ENCODE measurements around the gene GPR78.

GPR78 gene

DNA sequence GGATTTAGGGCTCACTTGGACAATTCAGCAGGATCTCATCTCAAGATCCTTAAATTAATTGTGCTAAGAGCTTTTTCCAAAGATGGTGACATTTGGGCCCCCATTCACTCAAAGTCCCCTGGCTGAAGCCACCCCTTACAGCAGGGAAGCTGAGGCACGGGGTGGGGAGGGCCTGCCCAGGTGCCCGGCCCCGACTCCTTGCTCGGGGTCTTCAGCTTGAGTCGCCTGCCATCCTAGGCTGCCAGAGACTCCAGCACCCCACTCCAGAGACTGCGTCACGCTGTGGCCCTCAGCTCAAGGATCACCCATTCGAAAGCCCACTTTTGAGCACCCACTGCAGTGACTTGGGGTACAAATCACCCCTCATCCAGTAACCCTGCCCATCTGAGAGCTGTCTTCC is 39.2 kb upstream of the GPR78 start:
- H3K4me3 ChIP-seq (ENCODE audit: low read depth, low read length) = no peak overlapping the region
- TF ChIP-seq, protein P1, sequence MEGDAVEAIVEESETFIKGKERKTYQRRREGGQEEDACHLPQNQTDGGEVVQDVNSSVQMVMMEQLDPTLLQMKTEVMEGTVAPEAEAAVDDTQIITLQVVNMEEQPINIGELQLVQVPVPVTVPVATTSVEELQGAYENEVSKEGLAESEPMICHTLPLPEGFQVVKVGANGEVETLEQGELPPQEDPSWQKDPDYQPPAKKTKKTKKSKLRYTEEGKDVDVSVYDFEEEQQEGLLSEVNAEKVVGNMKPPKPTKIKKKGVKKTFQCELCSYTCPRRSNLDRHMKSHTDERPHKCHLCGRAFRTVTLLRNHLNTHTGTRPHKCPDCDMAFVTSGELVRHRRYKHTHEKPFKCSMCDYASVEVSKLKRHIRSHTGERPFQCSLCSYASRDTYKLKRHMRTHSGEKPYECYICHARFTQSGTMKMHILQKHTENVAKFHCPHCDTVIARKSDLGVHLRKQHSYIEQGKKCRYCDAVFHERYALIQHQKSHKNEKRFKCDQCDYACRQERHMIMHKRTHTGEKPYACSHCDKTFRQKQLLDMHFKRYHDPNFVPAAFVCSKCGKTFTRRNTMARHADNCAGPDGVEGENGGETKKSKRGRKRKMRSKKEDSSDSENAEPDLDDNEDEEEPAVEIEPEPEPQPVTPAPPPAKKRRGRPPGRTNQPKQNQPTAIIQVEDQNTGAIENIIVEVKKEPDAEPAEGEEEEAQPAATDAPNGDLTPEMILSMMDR (IDR thresholded peaks at IDR 0.05; ENCODE audit: insufficient read depth, low read depth, low read length, missing control alignments) = no peak
- DNase-seq (ENCODE audit: low read depth) = no peak

DNA sequence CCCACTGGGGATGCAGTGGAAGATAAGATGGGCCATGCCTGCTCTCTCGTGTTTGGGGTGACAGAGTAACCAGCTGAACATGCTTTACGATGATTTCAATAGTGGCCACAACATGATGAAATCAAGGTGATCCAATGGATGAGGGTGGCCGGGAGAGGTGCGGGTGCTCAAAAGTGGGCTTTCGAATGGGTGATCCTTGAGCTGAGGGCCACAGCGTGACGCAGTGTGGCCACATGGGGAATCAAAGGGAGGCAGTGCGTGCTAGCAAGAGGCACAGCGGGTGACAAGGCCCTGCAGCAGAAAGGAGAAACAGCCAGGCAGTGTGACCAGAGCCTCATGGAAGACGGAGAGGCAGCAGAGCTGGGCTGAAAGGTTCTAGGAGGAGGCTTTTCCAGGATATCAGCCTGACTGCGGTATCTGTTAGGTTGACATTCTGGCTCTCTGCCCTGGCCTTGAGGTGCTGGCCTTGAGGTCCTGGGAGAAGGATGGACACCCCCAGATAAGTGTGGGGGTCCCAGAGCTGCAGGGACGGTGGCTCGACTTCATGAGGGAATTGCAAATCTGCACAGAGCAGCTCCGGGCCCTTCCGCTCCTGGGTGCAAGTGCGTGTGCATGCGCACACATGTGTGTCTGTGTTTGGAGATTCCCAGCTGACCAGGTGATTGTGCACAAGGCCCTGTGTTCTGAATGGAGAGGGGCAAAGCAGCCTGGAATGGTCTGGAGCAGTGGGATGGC is 38.0 kb upstream of the GPR78 start:
- DNase-seq (ENCODE audit: low read depth) = no peak
- H3K4me3 ChIP-seq (ENCODE audit: low read depth, low read length) = no peak overlapping the region
- TF ChIP-seq, protein P1 (IDR thresholded peaks at IDR 0.05; ENCODE audit: insufficient read depth, low read depth, low read length, missing control alignments) = no peak

DNA sequence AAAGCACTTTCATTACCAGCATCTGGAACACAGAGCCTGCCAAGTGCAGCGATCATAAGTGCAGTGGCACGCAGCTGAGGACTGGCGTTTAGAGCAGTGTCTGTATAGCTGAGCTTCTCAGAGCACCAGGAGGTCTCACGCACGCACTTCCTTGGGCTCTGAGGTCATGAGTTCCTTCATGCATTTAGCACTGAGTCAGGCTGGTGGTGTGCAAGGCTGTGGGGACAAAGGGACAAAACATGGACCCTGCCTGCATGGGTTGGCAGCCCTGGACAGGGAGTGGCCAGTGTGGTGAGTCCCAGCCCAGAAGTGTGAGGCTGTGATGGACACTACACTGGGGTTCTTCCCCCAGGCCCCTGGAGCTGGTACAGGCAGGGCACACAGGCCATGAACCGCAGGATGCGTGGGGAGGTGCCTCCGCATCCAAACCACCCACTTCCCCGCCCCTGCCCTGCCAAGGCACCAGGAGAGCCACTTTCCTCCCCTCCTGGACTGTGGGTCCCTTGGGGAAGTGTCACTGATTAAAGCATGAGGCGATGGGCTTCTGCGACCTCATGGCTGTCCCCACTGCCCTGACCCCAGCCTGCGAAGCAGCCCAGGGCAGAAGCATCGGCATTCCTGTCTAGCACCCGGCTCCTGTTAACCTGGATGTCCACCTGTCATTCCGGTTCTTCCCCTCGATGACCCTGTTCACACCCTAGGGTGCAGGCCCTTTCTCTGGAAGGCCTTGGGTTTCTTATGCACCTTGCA is 37.2 kb upstream of the GPR78 start:
- no peak for DNase-seq (ENCODE audit: low read depth)
- H3K4me3 ChIP-seq (ENCODE audit: low read depth, low read length) = no peak overlapping the region
- TF ChIP-seq, protein P1 (IDR thresholded peaks at IDR 0.05; ENCODE audit: insufficient read depth, low read depth, low read length, missing control alignments) = no peak

DNA sequence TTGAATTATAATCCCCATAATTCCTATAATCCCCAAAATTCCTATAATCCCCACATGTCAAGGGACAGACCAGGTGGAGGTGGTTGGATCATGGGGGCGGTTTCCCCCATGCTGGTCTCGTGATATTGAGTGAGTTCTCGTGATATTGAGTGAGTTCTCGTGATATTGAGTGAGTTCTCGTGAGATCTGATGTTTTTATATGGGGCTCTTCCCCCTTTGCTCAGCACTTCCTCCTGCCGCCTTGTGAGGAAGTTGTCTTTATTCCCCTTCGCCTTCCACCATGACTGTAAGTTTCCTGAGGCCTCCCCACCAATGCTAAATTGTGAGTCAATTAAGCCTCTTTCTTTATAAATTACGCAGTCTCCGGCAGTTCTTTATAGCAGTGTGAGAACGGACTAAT is 36.6 kb upstream of the GPR78 start:
- DNase-seq (ENCODE audit: low read depth) = no peak
- TF ChIP-seq, protein P1 (IDR thresholded peaks at IDR 0.05; ENCODE audit: insufficient read depth, low read depth, low read length, missing control alignments) = no peak
- H3K4me3 ChIP-seq (ENCODE audit: low read depth, low read length) = no peak overlapping the region

DNA sequence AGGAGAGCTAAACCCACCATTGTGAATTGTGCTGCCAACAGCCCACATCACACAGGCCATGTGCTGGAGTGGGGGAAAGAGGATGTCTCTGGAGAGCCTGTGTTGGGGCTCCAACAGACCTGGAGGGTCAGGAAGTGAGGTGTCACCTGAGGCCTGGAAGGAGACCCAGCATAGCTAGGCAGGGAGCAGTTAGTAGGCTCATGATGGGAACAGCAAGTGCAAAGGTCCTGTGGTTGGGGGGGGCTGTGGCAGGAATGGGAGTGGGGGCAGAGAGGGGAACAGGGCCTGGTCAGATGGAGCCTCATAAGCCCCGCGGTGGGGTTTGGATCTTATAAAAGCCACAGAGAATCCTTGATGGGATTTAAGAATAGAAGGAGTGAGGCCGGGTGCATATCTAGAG is 35.9 kb upstream of the GPR78 start:
- no peak overlapping the region for H3K4me3 ChIP-seq (ENCODE audit: low read depth, low read length)
- TF ChIP-seq, protein P1 (IDR thresholded peaks at IDR 0.05; ENCODE audit: insufficient read depth, low read depth, low read length, missing control alignments) = no peak
- no peak for DNase-seq (ENCODE audit: low read depth)

DNA sequence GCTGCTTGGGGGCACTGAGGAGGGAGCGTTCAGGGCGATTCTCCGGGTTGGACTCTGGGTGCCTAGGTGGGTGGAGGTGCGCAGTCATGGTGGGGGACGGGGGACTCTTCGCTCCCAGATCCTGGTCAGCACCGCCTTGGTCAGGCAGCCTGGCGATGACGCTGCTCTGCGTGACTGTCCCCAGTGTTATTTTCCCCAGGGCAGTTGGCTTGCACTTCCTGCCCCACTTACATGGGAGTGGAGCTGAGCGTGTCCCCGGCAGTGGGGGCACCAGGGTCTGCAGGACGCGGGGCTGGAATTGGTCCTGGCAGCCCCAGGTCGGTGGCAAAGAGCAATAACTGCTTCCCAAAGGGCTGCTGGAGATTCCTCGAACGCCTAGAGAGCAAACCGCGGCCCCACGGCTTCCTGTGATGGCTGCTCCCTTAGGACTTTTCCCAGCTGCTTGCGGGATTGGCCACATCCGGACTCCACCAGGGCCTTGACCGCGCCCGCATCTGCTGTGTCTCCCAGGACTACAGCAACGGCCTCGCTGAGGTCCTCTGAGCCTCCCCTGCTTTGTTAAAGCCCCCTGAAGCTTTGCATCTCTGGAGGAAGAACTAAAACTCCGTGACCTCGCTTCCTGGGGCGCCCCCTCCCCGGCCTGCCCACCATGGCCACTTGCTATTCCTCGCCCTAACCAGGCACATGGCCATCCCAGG is 35.3 kb upstream of the GPR78 start:
- H3K4me3 ChIP-seq (ENCODE audit: low read depth, low read length) = no peak overlapping the region
- TF ChIP-seq, protein P1 (IDR thresholded peaks at IDR 0.05; ENCODE audit: insufficient read depth, low read depth, low read length, missing control alignments) = no peak
- no peak for DNase-seq (ENCODE audit: low read depth)
